Measurements from ENCODE around the gene TLE6. TPM values are rescaled to one million over a fixed set of nuclear protein-coding genes. Genes with fewer than 3 reads are reported as not detected.

Gene TLE6
- total and polyA plus RNA-seq, 2 of the 13 experiments (the other 11 are each of a cell fraction or from before 2014, with no cell fraction given), result 0.24 to 5.5 TPM

DNA sequence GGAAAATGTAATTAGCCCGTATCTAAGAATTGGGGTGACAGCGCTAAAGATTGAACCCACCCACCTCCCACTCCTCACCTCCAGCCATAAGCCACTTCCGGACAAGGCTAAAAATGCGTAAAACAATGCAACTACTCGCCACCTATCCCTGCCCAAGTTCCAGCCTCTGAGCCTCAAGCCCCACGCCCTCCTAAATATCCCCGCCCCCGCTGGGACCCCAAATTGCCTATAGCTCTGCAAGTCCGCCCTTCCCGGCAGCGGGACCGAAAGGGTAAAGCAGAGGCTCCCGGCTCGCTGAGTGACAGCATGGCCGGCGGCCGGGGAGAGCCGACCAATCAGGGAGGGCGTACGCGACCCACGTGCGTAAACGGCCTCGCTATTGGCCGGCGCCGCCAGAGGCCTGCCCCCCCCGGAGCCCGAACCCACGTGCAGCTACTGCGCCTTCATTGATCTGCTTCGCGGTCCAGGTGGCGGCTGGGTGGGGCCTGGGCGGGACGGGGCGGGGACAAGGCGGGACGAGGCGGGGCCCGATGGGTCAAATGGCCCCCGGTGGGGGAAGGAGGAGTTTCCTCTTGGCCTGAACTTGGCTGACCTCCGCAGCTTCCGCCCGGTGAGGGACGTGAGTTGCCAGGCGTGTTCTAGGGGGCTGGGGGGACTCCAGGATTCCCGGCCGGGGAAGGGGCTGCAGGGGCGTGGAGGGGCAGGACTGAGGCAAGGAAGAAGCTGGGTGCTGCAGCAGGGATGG lies at the start of gene TLE6 (continued):
- TF ChIP-seq, protein P1, sequence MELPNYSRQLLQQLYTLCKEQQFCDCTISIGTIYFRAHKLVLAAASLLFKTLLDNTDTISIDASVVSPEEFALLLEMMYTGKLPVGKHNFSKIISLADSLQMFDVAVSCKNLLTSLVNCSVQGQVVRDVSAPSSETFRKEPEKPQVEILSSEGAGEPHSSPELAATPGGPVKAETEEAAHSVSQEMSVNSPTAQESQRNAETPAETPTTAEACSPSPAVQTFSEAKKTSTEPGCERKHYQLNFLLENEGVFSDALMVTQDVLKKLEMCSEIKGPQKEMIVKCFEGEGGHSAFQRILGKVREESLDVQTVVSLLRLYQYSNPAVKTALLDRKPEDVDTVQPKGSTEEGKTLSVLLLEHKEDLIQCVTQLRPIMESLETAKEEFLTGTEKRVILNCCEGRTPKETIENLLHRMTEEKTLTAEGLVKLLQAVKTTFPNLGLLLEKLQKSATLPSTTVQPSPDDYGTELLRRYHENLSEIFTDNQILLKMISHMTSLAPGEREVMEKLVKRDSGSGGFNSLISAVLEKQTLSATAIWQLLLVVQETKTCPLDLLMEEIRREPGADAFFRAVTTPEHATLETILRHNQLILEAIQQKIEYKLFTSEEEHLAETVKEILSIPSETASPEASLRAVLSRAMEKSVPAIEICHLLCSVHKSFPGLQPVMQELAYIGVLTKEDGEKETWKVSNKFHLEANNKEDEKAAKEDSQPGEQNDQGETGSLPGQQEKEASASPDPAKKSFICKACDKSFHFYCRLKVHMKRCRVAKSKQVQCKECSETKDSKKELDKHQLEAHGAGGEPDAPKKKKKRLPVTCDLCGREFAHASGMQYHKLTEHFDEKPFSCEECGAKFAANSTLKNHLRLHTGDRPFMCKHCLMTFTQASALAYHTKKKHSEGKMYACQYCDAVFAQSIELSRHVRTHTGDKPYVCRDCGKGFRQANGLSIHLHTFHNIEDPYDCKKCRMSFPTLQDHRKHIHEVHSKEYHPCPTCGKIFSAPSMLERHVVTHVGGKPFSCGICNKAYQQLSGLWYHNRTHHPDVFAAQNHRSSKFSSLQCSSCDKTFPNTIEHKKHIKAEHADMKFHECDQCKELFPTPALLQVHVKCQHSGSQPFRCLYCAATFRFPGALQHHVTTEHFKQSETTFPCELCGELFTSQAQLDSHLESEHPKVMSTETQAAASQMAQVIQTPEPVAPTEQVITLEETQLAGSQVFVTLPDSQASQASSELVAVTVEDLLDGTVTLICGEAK (IDR thresholded peaks at IDR 0.05), result no peak
- TF ChIP-seq, protein P1 (CRISPR knock-in tag; IDR thresholded peaks at IDR 0.05), result peak; percentile 64; the same call in 1 of the 2 replicates
- TF ChIP-seq ZNF83 (CRISPR knock-in tag; IDR thresholded peaks at IDR 0.05; ENCODE audit: borderline replicate concordance), result no peak
- TF ChIP-seq CC2D1A (CRISPR knock-in tag; IDR thresholded peaks at IDR 0.05), result no peak
- TF ChIP-seq, protein P2, sequence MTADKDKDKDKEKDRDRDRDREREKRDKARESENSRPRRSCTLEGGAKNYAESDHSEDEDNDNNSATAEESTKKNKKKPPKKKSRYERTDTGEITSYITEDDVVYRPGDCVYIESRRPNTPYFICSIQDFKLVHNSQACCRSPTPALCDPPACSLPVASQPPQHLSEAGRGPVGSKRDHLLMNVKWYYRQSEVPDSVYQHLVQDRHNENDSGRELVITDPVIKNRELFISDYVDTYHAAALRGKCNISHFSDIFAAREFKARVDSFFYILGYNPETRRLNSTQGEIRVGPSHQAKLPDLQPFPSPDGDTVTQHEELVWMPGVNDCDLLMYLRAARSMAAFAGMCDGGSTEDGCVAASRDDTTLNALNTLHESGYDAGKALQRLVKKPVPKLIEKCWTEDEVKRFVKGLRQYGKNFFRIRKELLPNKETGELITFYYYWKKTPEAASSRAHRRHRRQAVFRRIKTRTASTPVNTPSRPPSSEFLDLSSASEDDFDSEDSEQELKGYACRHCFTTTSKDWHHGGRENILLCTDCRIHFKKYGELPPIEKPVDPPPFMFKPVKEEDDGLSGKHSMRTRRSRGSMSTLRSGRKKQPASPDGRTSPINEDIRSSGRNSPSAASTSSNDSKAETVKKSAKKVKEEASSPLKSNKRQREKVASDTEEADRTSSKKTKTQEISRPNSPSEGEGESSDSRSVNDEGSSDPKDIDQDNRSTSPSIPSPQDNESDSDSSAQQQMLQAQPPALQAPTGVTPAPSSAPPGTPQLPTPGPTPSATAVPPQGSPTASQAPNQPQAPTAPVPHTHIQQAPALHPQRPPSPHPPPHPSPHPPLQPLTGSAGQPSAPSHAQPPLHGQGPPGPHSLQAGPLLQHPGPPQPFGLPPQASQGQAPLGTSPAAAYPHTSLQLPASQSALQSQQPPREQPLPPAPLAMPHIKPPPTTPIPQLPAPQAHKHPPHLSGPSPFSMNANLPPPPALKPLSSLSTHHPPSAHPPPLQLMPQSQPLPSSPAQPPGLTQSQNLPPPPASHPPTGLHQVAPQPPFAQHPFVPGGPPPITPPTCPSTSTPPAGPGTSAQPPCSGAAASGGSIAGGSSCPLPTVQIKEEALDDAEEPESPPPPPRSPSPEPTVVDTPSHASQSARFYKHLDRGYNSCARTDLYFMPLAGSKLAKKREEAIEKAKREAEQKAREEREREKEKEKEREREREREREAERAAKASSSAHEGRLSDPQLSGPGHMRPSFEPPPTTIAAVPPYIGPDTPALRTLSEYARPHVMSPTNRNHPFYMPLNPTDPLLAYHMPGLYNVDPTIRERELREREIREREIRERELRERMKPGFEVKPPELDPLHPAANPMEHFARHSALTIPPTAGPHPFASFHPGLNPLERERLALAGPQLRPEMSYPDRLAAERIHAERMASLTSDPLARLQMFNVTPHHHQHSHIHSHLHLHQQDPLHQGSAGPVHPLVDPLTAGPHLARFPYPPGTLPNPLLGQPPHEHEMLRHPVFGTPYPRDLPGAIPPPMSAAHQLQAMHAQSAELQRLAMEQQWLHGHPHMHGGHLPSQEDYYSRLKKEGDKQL (CRISPR knock-in tag; IDR thresholded peaks at IDR 0.05; ENCODE audit: low read depth), result 0 out of 2 replicates have a peak, but pooled peaks have one; percentile 52
- TF ChIP-seq IKZF4 (CRISPR knock-in tag; IDR thresholded peaks at IDR 0.05; ENCODE audit: borderline replicate concordance, low read depth, not compliant biosample characterization), result no peak
- no peak; the same call in 1 of the 2 replicates for TF ChIP-seq CREM (IDR thresholded peaks at IDR 0.05)
- no peak for TF ChIP-seq CREM (CRISPR knock-in tag; IDR thresholded peaks at IDR 0.05)
- TF ChIP-seq SP140L (CRISPR knock-in tag; IDR thresholded peaks at IDR 0.05; ENCODE audit: borderline replicate concordance), result no peak
- no peak for TF ChIP-seq HNRNPUL1 (IDR thresholded peaks at IDR 0.05; ENCODE audit: low read depth, low read length)
- TF ChIP-seq, protein P3, sequence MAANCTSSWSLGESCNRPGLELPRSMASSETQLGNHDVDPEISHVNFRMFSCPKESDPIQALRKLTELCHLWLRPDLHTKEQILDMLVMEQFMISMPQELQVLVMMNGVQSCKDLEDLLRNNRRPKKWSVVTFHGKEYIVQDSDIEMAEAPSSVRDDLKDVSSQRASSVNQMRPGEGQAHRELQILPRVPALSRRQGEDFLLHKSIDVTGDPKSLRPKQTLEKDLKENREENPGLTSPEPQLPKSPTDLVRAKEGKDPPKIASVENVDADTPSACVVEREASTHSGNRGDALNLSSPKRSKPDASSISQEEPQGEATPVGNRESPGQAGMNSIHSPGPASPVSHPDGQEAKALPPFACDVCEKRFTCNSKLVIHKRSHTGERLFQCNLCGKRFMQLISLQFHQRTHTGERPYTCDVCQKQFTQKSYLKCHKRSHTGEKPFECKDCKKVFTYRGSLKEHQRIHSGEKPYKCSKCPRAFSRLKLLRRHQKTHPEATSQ (CRISPR knock-in tag; IDR thresholded peaks at IDR 0.05; ENCODE audit: borderline replicate concordance), result no peak
- TF ChIP-seq EED (CRISPR knock-in tag; IDR thresholded peaks at IDR 0.05), result no peak
- no peak for TF ChIP-seq ZNF577 (CRISPR knock-in tag; IDR thresholded peaks at IDR 0.05; ENCODE audit: borderline replicate concordance, low read depth)

Data from HepG2 (cell line).